ENCODE measurements around the gene PPA1.
A peak's percentile ranks its signal among the peaks of the same experiment; 100 is the strongest.
"Not testable (repeated sequence)": the region's sequence is repeated elsewhere in the genome, so short reads cannot be mapped to it uniquely, and the experiment has no call there.

PPA1 gene

GRCh38 chr10:70206762-70207161 lies 26.5 kb downstream of the PPA1 start:
- DNase-seq = no peak

- DNase-seq = no peak
Measured at GRCh38 chr10:70201105-70201504, 32.1 kb downstream of the PPA1 start.

GRCh38 chr10:70198696-70199466 lies 34.3 kb downstream of the PPA1 start:
- DNase-seq = no peak

- DNase-seq = no peak
Measured at GRCh38 chr10:70197235-70197945, 35.8 kb downstream of the PPA1 start.

GRCh38 chr10:70193391-70193844 lies 39.8 kb downstream of the PPA1 start:
- no peak for DNase-seq

GRCh38 chr10:70192326-70192968 lies 40.8 kb downstream of the PPA1 start:
- DNase-seq = no peak

GRCh38 chr10:70191972-70192305 lies 41.3 kb downstream of the PPA1 start:
- no peak for DNase-seq

- DNase-seq = no peak
Measured at GRCh38 chr10:70191161-70191971, 41.9 kb downstream of the PPA1 start.

- DNase-seq = no peak
Measured at GRCh38 chr10:70190581-70190980, 42.6 kb downstream of the PPA1 start.

- no peak for DNase-seq
Measured at GRCh38 chr10:70190102-70190501, 43.1 kb downstream of the PPA1 start.

- no peak for DNase-seq
Measured at GRCh38 chr10:70188768-70189167, 44.5 kb downstream of the PPA1 start.

GRCh38 chr10:70186571-70186970 lies 46.7 kb downstream of the PPA1 start:
- DNase-seq = no peak

- no peak for DNase-seq
Measured at GRCh38 chr10:70186090-70186489, 47.1 kb downstream of the PPA1 start.

GRCh38 chr10:70183304-70183703 lies 49.9 kb downstream of the PPA1 start:
- no peak for DNase-seq

- not testable (repeated sequence) for DNase-seq
Measured at GRCh38 chr10:70179209-70179608, 54.0 kb downstream of the PPA1 start.

- no peak for DNase-seq
Measured at GRCh38 chr10:70178139-70178725, 55.0 kb downstream of the PPA1 start.

- DNase-seq = no peak
Measured at GRCh38 chr10:70176441-70176840, 56.8 kb downstream of the PPA1 start.

GRCh38 chr10:70175516-70175915 lies 57.7 kb downstream of the PPA1 start:
- no peak for DNase-seq

- peak; percentile 18 to 19 for DNase-seq
Measured at GRCh38 chr10:70174058-70174741, 59.0 kb downstream of the PPA1 start.

GRCh38 chr10:70169649-70170364 lies 63.4 kb downstream of the PPA1 start:
- DNase-seq = no peak

- DNase-seq = no peak
Measured at GRCh38 chr10:70169011-70169410, 64.2 kb downstream of the PPA1 start.

Data from activated CD4-positive, alpha-beta T cell treated with anti-CD3 and anti-CD28 coated beads, Interleukin-2, amount 50 U/mL, for 48 hours (primary cell).